HEK293T (cell line): Measurements from ENCODE around the gene CHDH.

ENCODE experiments used
- ARNT ChIP-seq: fragments of 450-650 bp; IDR thresholded peaks from 2 replicates; pipeline ENCODE4 v1.6.1; 2017; ENCODE audit warnings: mild to moderate bottlenecking
- BHLHE40 ChIP-seq: fragments of 450-650 bp; IDR thresholded peaks from 2 replicates; pipeline ENCODE4 v1.6.1; 2016; ENCODE audit warnings: mild to moderate bottlenecking, moderate library complexity, borderline replicate concordance
- ELF4 ChIP-seq: fragments of 450-650 bp; IDR thresholded peaks from 2 replicates; pipeline ENCODE4 v1.6.1; 2017; ENCODE audit warnings: antibody characterized with exemption
- NFRKB ChIP-seq: fragments of 450-650 bp; IDR thresholded peaks from 2 replicates; pipeline ENCODE4 v1.6.1; 2016; ENCODE audit warnings: mild to moderate bottlenecking, moderate library complexity
- SP1 ChIP-seq: fragments of 450-650 bp; IDR thresholded peaks from 2 replicates; pipeline ENCODE4 v1.6.1; 2017

DNA sequence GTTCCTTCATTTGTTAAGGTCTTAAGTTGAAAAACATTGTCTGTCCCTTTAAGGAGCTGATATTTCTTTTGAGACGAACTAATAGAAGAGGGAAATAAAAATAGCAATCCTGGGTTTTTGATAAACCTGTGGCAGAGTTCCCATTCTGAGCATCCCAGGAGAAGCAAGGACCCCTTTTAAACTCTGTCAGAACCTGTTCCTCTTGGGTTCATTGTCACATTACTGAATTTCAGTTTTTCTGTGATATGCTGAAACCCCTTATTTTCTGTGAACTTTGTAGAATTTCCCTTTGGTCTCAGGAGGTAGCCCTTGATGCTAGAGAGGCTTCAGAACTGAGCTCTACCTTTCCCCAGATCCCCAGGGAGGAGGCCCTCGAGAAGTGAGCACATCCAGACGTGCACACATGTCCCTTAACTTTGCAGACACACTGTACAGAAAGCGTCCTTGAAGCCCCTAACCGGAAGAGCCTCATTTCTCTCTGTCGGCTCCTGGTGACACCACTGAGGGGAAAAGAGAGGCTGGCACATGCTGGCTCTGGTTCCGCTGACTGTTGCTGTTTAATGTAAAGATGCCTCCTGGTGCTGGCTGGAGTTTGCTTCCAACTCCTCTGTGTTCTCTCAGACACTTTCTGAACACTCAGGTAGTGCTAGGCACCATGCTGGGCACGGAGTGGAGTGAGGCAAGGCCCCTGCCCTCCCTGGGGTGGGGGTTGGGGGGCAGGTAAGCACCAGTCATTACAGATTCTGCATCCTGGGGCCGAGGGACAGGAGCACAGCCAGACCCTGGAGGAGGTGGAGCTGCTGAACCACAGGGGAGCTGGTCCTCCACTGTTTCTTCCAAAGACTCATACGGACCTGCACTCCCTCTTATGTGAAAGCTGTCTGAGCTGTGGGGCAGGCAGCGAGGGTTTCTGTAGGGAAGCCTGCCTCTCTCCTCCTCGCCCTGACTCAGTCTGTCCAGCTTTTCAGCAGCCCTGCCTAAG, 77.5 kb downstream of the CHDH start:
- no peak for TF ChIP-seq NFRKB
- no peak for TF ChIP-seq ELF4
- TF ChIP-seq ARNT, result no peak
- no peak for TF ChIP-seq SP1
- no peak for TF ChIP-seq BHLHE40
